DMS153 treated with DMSO at 0.1 percent for 48 hours (cell line): ENCODE measurements around the gene DHRS4L2.

Experiments
- DNase-seq: peaks from one replicate; lab custom pipeline; 2025; ENCODE audit not compliant: unreplicated experiment; lab: John Stamatoyannopoulos, UW

The DHRS4L2 gene

GRCh38 chr14:24051789-24052655 is 63.3 kb downstream of the DHRS4L2 start, which contains the start of gene CARMIL3:
CARMIL3 (plus strand) TSS chr14:24052009; CDS start chr14:24052154, 145 bp downstream.
- peak; percentile 69 for DNase-seq

GRCh38 chr14:24052656-24053547 is 64.2 kb downstream of the DHRS4L2 start:
- DNase-seq, result no peak

DNA sequence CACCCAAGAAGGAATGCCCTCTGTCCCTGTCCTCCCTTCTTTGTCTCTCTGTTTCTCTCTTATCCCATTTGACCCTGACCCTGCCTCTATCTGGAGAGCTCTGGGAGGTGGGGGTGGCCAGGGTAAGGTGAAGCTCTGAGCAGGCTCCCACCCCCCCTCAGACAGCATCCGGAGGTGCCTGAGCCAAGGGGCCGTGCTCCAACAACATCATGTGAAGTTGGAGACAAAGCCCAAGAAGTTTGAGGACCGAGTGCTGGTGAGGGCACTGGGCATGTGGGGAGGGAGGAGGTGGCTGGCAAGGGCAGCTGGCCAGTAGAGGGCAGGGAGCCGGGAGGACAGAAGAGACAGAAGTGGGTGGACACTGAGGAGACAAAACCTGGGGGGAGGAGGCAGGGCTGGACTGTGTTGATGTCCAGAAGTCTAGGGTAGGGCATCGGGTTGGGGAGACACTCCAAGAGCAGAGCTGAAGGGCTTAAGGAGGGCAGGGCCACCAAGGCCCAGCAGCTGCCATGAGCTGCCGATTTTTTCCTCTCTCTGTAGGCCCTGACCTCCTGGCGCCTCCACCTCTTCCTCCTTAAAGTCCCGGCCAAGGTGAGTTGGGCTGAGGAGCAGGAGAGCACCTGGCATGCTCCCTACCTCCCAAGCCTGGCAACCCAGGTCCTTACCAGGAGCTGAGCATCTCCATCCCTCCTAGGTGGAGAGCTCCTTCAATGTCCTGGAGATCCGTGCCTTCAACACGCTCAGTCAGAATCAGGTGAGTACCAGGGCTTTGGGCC is 65.0 kb downstream of the DHRS4L2 start:
- DNase-seq, result no peak

DNA sequence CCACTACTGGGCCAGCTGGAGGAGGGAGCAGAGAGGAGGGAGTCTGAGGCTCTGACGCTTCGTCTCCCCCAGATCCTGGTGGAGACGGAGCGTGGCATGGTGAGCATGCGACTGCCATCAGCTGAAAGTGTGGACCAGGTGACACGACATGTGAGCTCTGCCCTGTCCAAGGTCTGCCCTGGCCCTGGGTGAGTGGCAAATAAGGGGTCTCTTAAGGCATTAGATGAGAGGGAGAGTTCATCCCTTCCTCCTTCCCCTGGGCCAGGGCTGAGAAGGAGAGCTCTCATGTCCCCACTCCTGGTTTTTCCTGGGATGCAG is 65.6 kb downstream of the DHRS4L2 start:
- no peak for DNase-seq

- DNase-seq, result no peak
These were observed 65.9 kb downstream of the DHRS4L2 start for GRCh38 chr14:24054646-24055045.
